ENCODE results near the gene SLC52A3. TPM values are rescaled to one million over a fixed set of nuclear protein-coding genes. Genes with fewer than 3 reads are reported as not detected.

SLC52A3 gene
- total and polyA plus RNA-seq, 2 of the 13 experiments (the other 11 are each of a cell fraction or from before 2014, with no cell fraction given) = 0.03 TPM; not detected in 1

GRCh38 chr20:776165-776564 is 7.9 kb upstream of the SLC52A3 start:
- TF ChIP-seq ZNF746 (CRISPR knock-in tag; IDR thresholded peaks at IDR 0.05) = no peak
- TF ChIP-seq DMAP1 (CRISPR knock-in tag; IDR thresholded peaks at IDR 0.05) = no peak
- no peak for TF ChIP-seq ZNF274 (CRISPR knock-in tag; IDR thresholded peaks at IDR 0.05)
- TF ChIP-seq ZNF329 (CRISPR knock-in tag; IDR thresholded peaks at IDR 0.05; ENCODE audit: low read depth) = no peak
- no peak for TF ChIP-seq ZNF205 (CRISPR knock-in tag; IDR thresholded peaks at IDR 0.05)
- no peak for TF ChIP-seq CREBL2 (CRISPR knock-in tag; IDR thresholded peaks at IDR 0.05; ENCODE audit: borderline replicate concordance)
- TF ChIP-seq ZNF713 (CRISPR knock-in tag; IDR thresholded peaks at IDR 0.05) = no peak
- TF ChIP-seq ZFP90 (CRISPR knock-in tag; IDR thresholded peaks at IDR 0.05; ENCODE audit: borderline replicate concordance) = no peak
- no peak for TF ChIP-seq KDM5B (CRISPR knock-in tag; IDR thresholded peaks at IDR 0.05; ENCODE audit: borderline replicate concordance)
- no peak for TF ChIP-seq THRA (CRISPR knock-in tag; IDR thresholded peaks at IDR 0.05; ENCODE audit: borderline replicate concordance)
- no peak for TF ChIP-seq HCFC1 (IDR thresholded peaks at IDR 0.05; ENCODE audit: low read depth, low read length)
- no peak for TF ChIP-seq EED (CRISPR knock-in tag; IDR thresholded peaks at IDR 0.05)
- TF ChIP-seq ZNF276 (CRISPR knock-in tag; IDR thresholded peaks at IDR 0.05; ENCODE audit: low read depth) = no peak
- no peak for TF ChIP-seq SIX1 (CRISPR knock-in tag; IDR thresholded peaks at IDR 0.05; ENCODE audit: borderline replicate concordance)
- no peak for TF ChIP-seq DNMT3B (CRISPR knock-in tag; conservative IDR thresholded peaks at IDR 0.05)
- TF ChIP-seq TFDP2 (CRISPR knock-in tag; IDR thresholded peaks at IDR 0.05) = no peak
- no peaks in the 10 kb centered on the region for H4K20me1 ChIP-seq (ENCODE audit: insufficient read depth, low read length)
- peaks cover 3 to 56% of the 10 kb centered on the region in 2 experiments; a peak in 3 of 5 replicates for H3K27me3 ChIP-seq (ENCODE audit: control insufficient read depth in 1 of 2, insufficient read depth in 2 of 2, low read length in 2 of 2)
- DNase-seq (ENCODE audit: low spot score) = no peak
- ChIA-PET POLR2A (no interaction called here), CTCF (ENCODE audit: low intra/inter-chr PET ratio, low total read pairs) (no interaction called here)
- intact Hi-C loops (cut with micrococcal nuclease; ENCODE audit: unreplicated experiment) (no loop called here), in situ Hi-C loops (cut with HindIII; ENCODE audit: extremely low pct_ligation_motif_present, low pct_unique_long_range_greater_than_20kb) (no loop called here)
- H3K9me3 ChIP-seq (ENCODE audit: low read length) = no peaks in the 10 kb centered on the region
- FAIRE-seq = no peak
- no peak overlapping the region for H3K9ac ChIP-seq (ENCODE audit: insufficient read depth, low read depth, low read length)
- no peak overlapping the region for H3K27ac ChIP-seq (ENCODE audit: extremely low read length, insufficient read depth, low read length)
- H3K79me2 ChIP-seq (ENCODE audit: insufficient read depth, low read length) = no peaks in the 10 kb centered on the region
- no peak overlapping the region for H3K4me2 ChIP-seq (ENCODE audit: low read depth, low read length)
- H3K4me3 ChIP-seq (replicated peaks in 1 of 3; ENCODE audit: insufficient read depth in 1 of 3, low read depth in 2 of 3, low read length in 3 of 3) = no peak overlapping the region
- no peak for ATAC-seq
- no TSS peak for BruUV-seq (replicated peaks)
- no peaks in the 10 kb centered on the region for H3K36me3 ChIP-seq (replicated peaks in 1 of 2; ENCODE audit: control insufficient read depth in 1 of 2, insufficient read depth in 2 of 2, low read length in 2 of 2)
- no peaks in the 10 kb centered on the region for H3K4me1 ChIP-seq (ENCODE audit: insufficient read depth, low read length)
- 45% methylated on average over 2 of the region's 2 CpGs for WGBS (ENCODE audit: low lambda C conversion rate)
- no peak overlapping the region for H2AFZ ChIP-seq (ENCODE audit: low read length)
